ENCODE results near the gene PIGC.

GRCh38 chr1:172397633-172398032, 46.2 kb downstream of the PIGC start:
- TF ChIP-seq POLR2A (IDR thresholded peaks at IDR 0.05): no peak
- TF ChIP-seq, protein P1, sequence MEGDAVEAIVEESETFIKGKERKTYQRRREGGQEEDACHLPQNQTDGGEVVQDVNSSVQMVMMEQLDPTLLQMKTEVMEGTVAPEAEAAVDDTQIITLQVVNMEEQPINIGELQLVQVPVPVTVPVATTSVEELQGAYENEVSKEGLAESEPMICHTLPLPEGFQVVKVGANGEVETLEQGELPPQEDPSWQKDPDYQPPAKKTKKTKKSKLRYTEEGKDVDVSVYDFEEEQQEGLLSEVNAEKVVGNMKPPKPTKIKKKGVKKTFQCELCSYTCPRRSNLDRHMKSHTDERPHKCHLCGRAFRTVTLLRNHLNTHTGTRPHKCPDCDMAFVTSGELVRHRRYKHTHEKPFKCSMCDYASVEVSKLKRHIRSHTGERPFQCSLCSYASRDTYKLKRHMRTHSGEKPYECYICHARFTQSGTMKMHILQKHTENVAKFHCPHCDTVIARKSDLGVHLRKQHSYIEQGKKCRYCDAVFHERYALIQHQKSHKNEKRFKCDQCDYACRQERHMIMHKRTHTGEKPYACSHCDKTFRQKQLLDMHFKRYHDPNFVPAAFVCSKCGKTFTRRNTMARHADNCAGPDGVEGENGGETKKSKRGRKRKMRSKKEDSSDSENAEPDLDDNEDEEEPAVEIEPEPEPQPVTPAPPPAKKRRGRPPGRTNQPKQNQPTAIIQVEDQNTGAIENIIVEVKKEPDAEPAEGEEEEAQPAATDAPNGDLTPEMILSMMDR (IDR thresholded peaks at IDR 0.05): no peak
